Fibroblast of the conjunctiva (primary cell): ENCODE data around the gene AMPH.
A peak's percentile ranks its signal among the peaks of the same experiment; 100 is the strongest.
"Not testable (repeated sequence)": the region's sequence is repeated elsewhere in the genome, so short reads cannot be mapped to it uniquely, and the experiment has no call there.

Experiments
- DNase-seq: peaks from one replicate; pipeline ENCODE4 v3.0.0-alpha.2; 2010; ENCODE audit warnings: low read depth

The AMPH gene

DNA sequence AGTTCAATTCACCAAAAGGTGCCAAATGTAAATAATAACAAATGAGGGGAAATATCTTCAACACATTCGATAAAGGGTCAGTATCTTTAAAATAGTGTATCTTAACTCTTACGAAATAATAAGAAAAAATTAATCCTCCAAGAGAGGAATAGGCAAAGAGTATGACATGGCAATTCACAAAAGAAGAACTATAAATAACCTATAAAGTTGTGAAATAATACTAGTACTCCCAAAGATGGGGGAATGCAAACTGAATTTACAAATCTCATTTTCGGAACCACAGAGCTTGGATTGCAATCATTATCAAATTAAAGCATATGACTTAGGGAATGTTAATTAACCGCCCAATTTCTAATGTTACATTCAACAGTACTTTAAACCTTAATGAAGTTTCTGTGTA, 279.6 kb downstream of the AMPH start:
- DNase-seq = no peak

DNA sequence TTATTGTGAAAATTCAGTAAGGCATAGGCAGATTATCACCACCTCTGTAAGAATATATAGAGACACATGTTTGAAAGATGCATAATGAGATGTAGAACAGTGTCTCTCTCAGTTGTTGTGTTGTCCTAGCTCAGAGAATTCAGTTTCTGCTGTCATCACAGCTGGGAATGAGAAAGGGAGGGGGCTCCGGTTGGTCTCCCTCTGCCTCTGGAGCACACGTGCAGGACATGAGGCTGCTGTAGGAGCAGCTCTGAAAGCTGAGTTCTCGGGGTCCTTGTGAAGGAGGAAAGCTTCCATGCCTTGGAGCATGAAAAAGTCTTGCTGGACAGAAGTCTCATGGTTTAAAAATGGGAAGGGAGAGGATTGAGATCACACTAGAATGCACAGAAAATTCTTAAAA, 280.4 kb downstream of the AMPH start:
- DNase-seq = not testable (repeated sequence)

DNA sequence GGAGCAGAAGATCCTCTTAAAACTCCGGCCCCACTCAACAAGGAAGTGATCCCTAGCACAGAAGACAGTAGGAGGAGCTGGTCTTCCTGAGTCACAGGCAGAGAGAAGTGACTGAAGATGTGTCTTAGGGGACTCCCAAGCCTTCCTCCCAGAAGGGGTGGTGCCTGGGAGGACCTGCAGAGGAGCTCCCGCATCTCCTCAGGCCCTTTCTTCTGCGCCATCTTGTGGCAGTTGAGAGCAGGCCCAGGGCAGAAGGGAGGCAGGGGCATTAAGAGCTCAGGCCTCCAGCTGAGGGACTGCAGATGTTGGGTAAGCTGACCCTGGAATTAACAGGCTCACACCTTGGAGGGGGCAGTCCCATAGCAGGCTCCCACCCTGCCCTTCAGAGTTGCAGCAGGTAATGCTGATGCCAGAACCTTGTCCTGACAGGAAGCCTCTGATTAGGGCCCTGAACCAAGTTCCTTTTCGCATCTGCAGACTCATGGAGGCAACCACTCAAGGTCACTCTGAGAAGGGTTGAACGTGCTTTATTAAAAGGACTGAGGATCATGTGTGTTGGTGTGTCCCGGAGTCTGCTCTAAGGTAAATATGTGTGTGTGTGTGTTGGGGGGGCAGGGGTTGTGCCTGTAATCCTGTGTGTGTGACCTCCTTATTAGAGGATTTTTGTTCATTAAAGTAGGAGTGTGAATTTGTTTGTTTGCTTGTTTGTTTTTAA, 281.1 kb downstream of the AMPH start:
- DNase-seq = not testable (repeated sequence)

DNA sequence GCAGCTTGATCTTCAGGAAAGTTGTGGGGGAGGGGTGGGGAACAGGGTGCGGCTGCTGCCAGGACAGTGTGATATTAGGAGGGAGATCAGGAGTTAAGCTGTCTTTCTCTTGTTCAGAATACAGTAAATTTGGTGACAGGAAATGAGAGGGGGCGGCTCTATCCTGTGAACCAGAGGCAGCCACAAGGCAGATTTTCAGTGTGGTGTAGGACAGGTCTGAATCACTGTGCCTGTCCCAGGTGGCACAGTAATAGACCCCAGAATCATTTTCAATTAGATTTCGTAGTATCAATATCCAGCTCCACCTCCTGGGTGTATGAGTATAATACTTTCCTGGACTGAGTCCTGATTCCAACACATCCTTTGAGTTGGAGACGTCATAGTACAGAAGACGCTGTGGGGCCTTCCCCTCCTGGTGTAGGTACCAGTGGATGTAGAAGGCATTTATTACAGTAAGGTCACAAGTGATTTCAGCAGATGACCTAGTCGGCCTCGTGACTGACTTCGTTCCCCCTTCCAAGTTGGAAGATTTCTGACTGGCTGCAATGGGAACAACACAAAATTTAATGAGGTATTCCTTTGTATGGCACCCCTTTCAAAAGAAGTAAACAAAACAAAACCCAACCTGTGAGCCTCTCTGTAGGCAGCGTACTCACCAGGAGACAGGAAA, 281.9 kb downstream of the AMPH start:
- not testable (repeated sequence) for DNase-seq

DNA sequence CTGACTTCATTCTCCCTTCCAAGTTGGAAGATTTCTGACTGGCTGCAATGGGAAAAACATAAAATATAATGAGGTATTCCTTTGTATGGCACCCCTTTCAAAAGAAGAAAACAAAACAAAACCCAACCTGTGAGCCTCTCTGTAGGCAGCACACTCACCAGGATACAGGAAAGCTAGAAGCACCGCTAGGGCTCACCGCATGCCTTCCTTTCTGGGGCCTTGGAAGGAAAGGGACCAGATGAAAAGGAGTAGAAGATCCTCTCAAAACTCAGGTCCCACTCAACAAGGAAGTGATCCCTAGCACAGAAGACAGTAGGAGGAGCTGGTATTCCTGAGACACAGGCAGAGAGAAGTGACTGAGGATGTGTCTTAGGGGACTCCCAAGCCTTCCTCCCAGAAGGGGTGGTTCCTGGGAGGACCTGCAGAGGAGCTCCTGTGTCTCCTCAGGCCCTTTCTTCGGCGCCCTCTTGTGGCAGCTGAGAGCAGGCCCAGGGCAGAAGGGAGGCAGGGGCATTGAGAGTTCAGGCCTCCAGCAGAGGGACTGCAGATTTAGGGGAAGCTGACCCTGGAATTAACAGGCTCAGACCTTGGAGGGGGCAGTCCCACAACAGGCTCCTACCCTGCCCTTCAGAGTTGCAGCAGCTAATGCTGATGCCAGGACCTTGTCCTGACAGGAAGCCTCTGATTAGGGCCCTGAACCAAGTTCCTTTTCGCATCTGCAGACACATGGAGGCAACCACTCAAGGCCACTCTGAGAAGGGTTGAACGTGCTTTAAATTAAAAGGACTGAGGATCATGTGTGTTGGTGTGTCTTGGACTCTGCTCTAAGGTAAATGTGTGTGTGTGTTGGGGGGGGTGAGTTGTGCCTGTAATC, 285.6 kb downstream of the AMPH start:
- DNase-seq = not testable (repeated sequence)

DNA sequence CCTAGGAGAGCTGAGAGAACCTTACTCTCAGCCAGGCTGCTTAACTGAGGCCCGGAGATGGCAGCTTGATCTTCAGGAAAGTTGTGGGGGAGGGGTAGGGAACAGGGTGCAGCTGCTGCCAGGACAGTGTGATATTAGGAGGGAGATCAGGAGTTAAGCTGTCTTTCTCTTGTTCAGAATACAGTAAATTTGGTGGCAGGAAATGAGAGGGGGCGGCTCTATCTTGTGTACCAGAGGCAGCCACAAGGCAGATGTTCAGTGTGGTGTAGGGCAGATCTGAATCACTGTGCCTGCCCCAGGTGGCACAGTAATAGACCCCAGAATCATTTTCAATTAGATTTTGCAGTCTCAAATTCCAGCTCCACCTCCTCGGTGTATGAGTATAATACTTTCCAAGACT, 286.4 kb downstream of the AMPH start:
- not testable (repeated sequence) for DNase-seq

DNA sequence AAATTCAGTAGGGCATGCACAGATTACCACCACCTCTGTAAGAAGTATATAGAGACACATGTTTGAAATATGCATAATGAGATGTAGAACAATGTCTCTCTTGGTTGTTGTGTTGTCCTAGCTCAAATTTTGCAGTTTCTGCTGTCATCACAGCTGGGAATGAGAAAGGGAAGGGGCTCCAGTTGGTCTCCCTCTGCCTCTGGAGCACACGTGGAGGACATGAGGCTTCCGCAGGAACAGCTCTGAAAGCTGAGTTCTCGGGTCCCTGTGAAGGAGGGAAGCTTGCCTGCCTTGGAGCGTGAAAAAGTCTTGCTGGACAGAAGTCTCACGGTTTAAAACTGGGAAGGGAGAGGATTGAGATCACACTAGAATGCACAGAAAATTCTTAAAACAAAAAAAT, 289.0 kb downstream of the AMPH start:
- not testable (repeated sequence) for DNase-seq

DNA sequence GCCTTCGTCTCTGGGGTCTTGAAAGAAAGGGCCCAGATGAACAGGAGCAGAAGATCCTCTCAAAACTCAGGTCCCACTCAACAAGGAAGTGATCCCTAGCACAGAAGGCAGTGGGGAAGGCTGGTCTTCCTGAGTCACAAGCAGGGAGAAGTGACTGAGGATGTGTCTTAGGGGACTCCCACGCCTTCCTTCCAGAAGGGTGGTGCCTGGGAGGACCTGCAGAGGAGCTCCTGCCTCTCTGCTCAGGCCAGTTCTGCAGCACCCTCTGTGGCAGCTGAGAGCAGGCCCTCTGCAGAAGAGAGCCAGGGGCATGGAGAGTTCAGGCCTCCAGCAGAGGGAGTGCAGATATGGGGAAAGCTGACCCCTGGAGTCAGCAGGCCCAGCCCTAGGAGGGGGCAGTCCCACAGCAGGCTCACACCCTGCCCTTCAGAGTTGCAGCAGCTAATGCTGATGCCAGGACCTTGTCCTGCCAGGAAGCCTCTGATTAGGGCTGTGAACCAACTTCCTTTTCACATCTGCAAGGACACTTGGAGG, 289.9 kb downstream of the AMPH start:
- DNase-seq = not testable (repeated sequence)

DNA sequence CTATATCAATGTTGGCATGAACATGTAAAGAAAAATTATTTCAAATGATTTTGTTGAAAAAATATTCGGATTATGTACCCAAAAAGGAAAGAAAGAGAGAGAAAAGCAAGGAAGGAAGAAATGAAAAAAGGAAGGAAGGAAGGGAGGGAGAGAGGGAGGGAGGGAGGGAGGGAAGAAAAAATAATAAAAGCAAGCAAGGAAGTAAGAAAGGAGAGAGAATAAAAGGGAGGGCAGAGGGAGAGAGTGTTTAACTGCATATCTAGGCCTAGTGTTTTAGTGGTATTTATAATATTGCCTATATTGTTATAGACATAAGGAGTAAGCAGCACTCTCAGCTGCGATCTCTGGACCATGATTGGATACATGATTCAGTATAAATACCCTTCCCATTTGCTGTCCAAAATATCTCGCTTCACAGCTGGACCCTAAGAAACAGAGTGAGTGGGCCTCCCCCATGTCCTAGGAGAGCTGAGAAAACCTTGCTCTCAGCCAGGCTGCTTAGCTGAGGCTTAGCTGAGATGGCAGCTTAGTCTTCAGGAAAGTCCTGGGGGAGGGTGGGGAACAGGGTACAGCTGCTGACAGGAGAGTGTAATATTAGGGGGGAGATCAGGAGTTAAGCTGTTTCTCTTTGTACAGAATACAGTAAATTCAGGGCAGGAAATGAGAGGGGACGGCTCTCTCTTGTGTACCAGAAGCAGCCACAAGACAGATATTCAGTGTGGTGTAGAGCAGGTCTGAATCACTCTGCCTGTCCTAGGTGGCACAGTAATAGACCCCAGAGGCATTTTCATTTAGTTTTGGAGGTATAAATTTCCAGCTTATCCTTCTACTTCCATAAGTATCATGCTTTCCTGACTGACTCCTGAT, 291.0 kb downstream of the AMPH start:
- DNase-seq = no peak

DNA sequence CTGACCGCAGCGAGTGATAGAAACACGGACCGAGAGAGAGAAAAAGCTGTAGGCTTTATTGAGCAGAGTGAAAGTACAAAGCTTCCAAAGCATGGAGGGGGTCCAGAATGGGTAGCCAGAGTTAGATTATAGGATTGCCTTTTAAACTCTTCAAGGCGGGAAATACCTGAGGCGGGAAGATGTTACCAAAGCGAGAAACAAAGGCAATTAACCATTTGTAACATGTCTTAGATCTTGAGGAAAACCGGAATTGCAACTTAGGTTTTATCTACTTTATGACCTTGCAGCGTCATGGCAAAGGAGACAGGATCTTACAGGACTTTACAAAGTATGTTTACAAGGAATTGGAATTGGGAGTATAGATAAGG, 295.0 kb downstream of the AMPH start:
- not testable (repeated sequence) for DNase-seq

DNA sequence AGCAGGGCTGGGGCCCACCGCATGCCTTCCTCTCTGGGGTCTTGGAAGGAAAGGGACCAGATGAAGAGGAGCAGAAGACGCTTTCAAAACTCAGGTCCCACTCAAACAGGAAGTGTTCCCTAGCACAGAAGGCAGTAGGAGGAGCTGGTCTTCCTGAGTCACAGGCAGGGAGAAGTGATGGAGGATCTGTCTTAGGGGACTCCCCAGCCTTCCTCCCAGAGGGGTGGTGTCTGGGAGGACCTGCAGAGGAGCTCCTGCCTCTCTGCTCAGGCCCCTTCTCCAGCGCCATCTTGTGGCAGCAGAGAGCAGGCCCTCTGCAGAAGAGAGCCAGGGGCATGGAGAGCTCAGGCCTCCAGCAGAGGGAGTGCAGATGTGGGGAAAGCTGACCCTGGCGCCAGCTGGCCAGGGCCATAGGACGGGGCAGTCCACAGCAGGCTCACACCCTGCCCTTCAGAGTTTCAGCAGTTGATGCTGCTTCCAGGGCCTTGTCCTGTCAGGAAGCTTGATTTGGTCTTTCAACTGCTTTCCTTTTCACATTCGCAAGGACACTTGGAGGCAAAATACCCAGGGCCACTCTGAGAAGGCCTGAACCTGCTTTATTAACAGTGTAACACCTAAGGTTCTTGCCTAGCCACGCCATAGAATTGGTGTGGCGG, 295.6 kb downstream of the AMPH start:
- DNase-seq = peak; percentile 79

DNA sequence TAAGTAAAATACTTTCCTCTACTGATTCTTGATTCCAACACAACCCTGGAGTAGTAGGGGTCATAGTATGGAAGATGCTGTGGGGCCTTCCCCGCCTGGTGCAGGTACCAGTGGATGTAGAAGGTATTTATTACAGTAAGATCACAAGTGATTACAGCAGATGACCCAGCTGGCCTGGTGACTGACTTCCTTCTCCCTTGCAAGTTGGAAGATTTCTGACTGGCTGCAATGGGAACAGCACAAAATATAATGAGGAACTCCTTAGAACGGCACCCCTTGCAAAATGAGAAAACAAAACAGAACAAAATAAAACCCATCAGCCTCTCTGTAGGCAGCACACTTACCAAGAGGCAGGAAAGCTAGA, 296.1 kb downstream of the AMPH start:
- DNase-seq = no peak

DNA sequence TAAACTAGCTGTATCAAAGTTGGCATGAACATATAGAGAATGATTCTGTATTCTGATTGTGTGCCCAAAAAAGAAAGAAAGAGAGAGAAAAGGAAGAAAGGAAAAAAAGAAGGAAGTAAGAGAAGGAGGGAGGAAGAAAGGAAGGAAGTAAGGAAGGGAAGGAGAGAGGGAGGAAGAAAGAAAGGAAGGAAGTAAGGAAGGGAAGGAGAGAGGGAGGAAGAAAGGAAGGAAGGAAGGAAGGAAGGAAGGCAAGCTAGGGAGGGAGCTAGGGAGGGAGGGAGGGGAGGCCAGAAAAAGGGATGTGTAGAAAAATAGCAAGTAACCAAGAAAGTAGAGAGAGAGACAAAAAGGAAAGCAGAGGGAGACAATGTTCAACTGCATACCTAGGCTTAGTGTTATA, 297.0 kb downstream of the AMPH start:
- no peak for DNase-seq
